ENCODE results near the gene RBM33. TPM values are rescaled to one million over a fixed set of nuclear protein-coding genes. Genes with fewer than 3 reads are reported as not detected.

RBM33 gene
- total and polyA plus RNA-seq, 2 of the 8 experiments (the other 6 are each of a cell fraction or from before 2014, with no cell fraction given) = 16.5 to 64.6 TPM

GRCh38 chr7:155603205-155603857, 41.1 kb upstream of the RBM33 start:
- no peaks in the 10 kb centered on the region for H4K20me1 ChIP-seq (replicated peaks in 1 of 2; ENCODE audit: control insufficient read depth in 1 of 2, insufficient read depth in 2 of 2, low read length in 2 of 2)
- no peak overlapping the region for H3K14ac ChIP-seq (ENCODE audit: insufficient read length)
- no peak overlapping the region for H4K91ac ChIP-seq (replicated peaks; ENCODE audit: insufficient read length, low read length)
- TF ChIP-seq ATF3 (IDR thresholded peaks at IDR 0.05; ENCODE audit: insufficient read depth, low read depth, low read length) (no peak), MAX (IDR thresholded peaks at IDR 0.05) (peak; percentile 32; the same call in 1 of the 2 replicates)
- H3K27me3 ChIP-seq (replicated peaks in 1 of 4; ENCODE audit: control insufficient read depth in 3 of 4, extremely low read depth in 1 of 4, insufficient read depth in 3 of 4, low read length in 3 of 4) = no peaks in the 10 kb centered on the region
- H4K5ac ChIP-seq (ENCODE audit: insufficient read length, low read depth, low read length) = no peak overlapping the region
- H3K4ac ChIP-seq (replicated peaks; ENCODE audit: insufficient read length, low read depth, low read length) = no peak overlapping the region
- no peaks in the 10 kb centered on the region for H3K79me2 ChIP-seq (ENCODE audit: control insufficient read depth in 1 of 2, insufficient read depth in 2 of 2, low read length in 2 of 2)
- H3K9me3 ChIP-seq (ENCODE audit: insufficient read depth in 2 of 2, low read depth in 1 of 2, low read length in 1 of 2) = no peaks in the 10 kb centered on the region
- no peak overlapping the region for H2AFZ ChIP-seq (ENCODE audit: low read length)
- FAIRE-seq (no peak), DNase-seq (ENCODE audit: low read depth in 1 of 2, low spot score in 2 of 2) (no peak)
- ChIA-PET CTCF (ENCODE audit: partially characterized antibody) (interaction anchor here (0.8 to 1.6 kb wide), 8 partner anchors 7 to 246 kb away, joined by 3 to 9 read pairs (median 4); no protein-coding TSS in a partner anchor), POLR2A (ENCODE audit: partially characterized antibody) (no interaction called here)
- WGBS, 2 experiments (ENCODE audit: extremely low coverage in 1 of 2, insufficient coverage in 1 of 2, insufficient read length in 1 of 2, insufficient replicate concordance in 2 of 2, low coverage in 1 of 2, low lambda C conversion rate in 2 of 2, missing lambda C conversion rate in 1 of 2) = 85% methylated on average over 19 of the region's 19 CpGs; no CpG with 5 or more reads in 1 of the 2 experiments
- H3K18ac ChIP-seq (ENCODE audit: extremely low read depth, low read length) = no peak overlapping the region; the same call in 1 of the 2 replicates
- no peak overlapping the region for H2BK120ac ChIP-seq (replicated peaks; ENCODE audit: low read depth, low read length)
- H3K23me2 ChIP-seq (ENCODE audit: low read depth, low read length) = no peaks in the 10 kb centered on the region
- H2AK5ac ChIP-seq (ENCODE audit: low read depth, low read length) = no peak overlapping the region
- no peak overlapping the region for H3K23ac ChIP-seq (ENCODE audit: insufficient read length)
- H3K9ac ChIP-seq (replicated peaks in 1 of 4; ENCODE audit: extremely low read depth in 1 of 4, low read depth in 3 of 4, low read length in 3 of 4) = no peak overlapping the region
- H3K36me3 ChIP-seq (ENCODE audit: control insufficient read depth in 2 of 4, insufficient read depth in 4 of 4, low read length in 3 of 4) = no peaks in the 10 kb centered on the region
- H3K4me2 ChIP-seq (ENCODE audit: insufficient read depth in 1 of 2, low read depth in 2 of 2, low read length in 2 of 2) = no peak overlapping the region
- no peak overlapping the region for H2BK5ac ChIP-seq (ENCODE audit: low read depth, low read length)
- H3K56ac ChIP-seq (replicated peaks; ENCODE audit: insufficient read length, low read depth, low read length) = no peak overlapping the region
- no peak overlapping the region for H4K8ac ChIP-seq (ENCODE audit: extremely low read depth, insufficient read depth, low read length)
- H2BK20ac ChIP-seq (ENCODE audit: low read length) = no peak overlapping the region
- no peaks in the 10 kb centered on the region for H3K79me1 ChIP-seq (ENCODE audit: low read depth, low read length)
- peak overlapping the region; percentile 84; the same call in 1 of the 2 replicates for H2BK12ac ChIP-seq (ENCODE audit: low read depth, low read length)
- H3K4me1 ChIP-seq (replicated peaks in 1 of 4; ENCODE audit: control insufficient read depth in 3 of 4, insufficient read depth in 4 of 4, low read length in 3 of 4) = peaks cover 0 to 2% (median 0%) of the 10 kb centered on the region in 4 experiments; a peak in 1 of 7 replicates
- H2BK15ac ChIP-seq (ENCODE audit: low read length) = no peak overlapping the region
- H3K27ac ChIP-seq (ENCODE audit: low read depth, low read length) = no peak overlapping the region
- no peak overlapping the region for H3K4me3 ChIP-seq (ENCODE audit: extremely low read depth in 1 of 4, insufficient read depth in 2 of 4, low read depth in 3 of 4, low read length in 4 of 4)
